GM11168 (cell line): ENCODE results near the gene CFAP74.

Source experiments
- in situ Hi-C: fragments of 300-500 bp; cut with MboI; formaldehyde crosslinking; loops from one replicate; pipeline ENCODE4 v1.12.0; 2022; ENCODE audit warnings: low sequenced_read_pairs; ENCODE audit not compliant: unreplicated experiment

The CFAP74 gene

DNA sequence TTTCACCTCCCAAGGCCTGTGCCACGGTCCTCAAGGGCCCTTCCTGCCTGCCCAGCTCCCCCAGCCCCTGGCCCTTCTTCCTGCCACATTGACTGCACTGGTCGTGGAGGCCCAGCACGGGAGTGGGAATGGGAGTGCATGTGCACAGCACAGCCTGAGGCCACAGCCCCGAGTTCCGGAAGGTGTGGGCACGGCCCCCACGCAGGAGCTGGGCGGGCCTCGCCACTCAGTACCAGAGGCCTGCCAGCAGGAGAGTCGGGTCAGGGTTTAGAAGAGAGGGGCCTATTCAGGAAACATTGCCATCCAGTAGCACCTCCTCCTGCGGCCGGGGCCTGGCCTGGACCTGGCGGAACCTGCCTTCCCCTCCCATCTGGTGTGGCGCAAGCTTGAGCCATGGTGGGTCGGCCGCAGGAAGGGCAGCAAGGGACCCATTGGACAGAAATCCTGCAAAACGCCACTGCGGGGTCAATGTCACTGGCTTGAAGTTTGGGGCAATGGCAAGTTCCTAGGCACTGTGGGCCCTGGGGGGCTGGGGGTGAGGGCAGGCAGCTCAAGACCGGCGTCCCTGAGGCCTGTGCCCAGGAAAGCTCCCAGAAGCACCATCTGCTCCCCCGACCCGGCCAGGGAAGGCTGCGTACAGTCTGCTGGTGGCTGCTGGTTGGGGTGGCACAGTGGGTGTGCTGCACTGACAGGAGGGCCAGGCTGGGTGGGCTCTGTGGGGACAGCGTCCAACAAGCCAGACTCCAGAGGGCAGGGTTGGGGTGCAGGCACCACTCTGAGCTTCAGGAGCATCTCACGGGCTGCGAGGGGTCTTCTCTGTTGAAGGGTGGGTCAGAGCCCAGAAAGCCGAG, 82.8 kb downstream of the CFAP74 start:
- in situ Hi-C loops, result no loop called here

DNA sequence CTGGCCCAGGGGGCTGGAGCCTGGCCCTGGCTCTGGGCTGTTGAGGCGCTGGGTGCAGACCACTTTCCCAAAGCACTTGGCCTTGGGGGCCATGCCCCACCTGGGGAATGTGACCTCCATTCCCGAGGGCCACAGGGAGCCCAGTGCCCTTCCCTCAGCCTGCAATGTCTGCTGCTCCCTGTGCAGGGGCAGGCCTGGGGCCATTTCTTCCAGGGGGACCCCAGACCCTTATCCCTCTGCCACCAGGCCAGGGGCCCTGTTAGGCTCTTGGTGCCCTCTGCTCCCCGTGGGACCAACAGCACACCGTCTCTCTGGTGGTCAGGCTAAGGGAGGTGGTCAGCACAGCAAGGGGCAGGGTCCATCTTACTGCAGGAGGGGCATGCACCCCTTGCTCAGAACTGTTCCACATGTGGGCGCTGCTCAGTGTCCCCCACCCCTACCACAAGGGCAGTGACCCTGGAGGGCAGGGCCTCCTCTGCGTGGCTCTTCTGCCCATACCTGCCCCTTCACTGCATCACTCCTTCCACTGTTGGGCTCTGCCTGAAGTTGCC, 83.5 kb downstream of the CFAP74 start:
- in situ Hi-C loops, result no loop called here

DNA sequence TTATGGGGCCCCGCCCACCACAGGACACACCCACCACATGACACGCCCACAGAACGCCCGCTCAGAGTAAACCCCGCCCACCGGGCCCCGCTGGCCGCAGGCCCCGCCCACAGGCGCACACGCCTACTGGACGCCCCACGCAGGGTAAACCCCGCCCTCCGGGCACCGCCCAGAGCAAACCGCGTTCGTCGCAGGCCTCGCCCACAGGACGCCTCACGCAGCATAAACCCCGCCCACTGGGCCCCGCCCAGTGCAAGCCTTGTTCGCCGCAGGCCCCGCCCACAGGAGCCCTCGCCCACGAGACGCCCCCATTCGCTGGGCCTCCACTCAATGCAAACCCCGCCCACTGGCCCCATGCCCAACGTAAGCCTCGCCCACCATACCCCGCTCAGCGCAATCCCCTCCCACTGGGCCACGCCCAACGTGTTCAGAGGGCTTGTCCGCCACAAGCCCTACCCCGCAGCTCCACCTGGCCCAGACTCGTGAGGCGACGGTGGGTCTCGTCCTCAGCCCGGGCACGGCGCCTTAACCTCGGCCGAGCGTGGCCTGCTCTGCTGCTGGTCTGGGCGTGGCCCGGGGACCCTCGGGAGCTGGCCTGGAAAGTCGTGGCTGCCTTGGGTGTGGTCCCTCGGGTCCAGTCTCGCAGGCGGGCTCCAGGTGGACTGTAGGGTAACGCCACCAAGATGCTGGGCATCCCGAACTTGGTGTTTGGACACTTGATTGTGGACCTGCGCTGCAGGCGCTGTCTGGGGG, 84.1 kb downstream of the CFAP74 start:
- in situ Hi-C loops, result no loop called here

DNA sequence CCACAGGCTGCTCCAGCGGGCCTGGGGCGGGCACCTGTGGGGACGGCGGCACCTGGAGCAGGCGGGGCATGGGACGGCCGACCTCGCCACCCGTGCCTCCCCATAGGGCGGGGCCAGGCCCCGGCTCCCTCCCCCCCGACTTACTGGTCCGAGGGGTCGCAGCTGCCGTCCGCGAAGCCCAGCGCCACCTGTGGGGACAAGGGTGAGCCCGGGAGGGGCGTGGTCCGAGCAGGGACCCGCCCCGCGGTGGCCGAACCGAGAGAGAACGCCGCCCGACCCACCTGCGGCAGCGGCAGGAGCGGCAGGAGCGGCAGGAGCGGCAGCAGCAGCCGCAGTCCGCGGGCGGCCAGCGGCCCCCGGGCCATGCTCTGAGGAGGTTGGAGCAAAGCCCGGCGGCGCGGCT, 84.7 kb downstream of the CFAP74 start, which contains the start of gene TMEM52:
Gene TMEM52, minus strand, starts transcription at position 379 of the 403 bp plus-strand sequence. Its CDS starts 14 bp downstream, at position 365.
- in situ Hi-C loops, result no loop called here

DNA sequence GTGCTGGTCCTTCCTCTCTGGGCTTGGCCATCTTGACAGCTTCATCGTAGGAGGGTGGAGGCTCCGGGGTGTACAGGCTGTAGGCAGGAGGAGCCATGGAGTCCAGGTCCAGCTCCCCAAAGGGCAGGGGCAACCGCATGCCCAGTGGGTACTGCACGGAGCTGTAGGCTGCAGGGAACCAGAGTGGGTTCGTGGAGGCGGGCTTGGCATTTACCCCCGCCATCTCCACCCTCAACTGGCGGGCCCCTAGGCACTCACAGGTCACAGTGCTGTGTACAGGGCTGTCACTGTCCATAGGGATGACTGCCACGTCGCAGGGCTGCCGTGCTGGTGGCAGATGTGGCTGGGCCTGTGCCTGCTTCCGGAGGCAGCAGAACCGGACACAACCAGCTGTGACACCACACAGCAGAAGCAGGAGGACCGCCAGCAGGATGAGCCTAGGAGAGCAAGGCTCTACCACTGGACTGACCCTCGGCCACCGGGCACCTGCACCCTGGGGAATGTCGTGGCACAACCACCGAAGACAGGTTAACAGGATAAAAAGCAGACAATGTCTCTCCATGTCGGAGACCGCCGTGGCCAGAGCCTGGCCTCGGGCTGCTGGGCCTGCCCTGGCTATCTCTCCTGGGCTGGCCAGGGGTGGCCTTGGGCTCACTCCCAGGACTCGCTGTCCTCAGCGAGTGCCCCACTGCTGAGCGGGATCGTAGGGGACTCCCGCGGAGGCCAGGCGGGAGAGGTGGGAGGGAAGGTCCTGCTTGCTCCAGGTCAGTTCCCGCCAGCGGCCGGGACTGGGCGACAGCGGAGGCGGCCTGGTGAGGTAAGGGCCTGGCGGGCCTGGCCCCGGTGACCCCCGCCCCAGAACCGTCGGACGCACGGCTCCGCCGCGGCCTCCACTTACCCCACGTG, 85.3 kb downstream of the CFAP74 start:
- in situ Hi-C loops, result no loop called here

DNA sequence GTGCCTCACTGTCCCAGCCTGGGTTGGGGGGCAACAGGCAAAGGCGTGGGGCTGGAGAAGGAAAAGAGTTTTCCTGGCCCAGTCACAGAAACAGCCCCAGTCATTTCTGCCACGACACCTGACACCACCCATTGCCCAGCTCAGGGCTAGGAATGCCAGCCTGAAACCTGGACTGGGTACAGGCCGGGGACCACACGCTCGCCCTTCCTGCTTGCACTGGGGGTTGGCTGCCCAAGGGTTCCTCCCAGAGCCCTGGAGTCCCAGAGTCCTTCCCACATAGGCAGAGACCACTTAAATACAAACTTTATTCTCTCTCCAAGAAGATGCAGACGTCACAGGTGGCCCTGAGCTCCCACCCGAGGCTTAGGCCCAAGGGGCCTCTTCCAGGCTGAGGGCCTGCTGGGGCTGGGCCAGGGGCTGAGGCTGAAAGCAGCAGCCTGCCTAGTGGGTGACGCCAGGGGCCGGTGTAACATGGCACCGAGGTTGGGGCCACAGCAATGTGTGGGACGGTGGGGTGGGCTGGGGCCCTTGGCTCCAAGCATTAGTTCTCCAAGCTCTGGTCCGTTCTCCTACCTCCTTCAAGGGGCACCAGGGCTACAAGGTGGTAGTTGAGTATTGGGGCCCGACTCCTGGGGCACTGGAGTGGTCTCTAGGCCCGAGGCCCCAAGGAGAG, 86.1 kb downstream of the CFAP74 start:
- in situ Hi-C loops, result no loop called here

DNA sequence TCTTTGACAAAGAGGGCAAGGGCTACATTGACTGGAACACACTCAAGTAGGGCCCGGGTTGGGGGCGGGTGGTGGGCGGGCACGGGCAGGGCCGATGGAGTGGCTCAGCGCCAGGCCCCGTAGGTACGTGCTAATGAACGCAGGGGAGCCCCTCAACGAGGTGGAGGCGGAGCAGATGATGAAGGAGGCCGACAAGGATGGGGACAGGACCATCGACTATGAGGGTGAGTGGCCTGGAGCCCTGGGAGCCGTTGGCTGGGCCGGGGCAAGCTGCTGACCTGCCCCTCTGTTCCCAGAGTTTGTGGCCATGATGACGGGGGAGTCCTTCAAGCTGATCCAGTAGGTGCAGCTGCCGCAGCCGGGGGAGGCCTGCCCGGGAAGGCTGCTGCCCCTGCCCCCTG, 86.7 kb downstream of the CFAP74 start:
- in situ Hi-C loops, result no loop called here

DNA sequence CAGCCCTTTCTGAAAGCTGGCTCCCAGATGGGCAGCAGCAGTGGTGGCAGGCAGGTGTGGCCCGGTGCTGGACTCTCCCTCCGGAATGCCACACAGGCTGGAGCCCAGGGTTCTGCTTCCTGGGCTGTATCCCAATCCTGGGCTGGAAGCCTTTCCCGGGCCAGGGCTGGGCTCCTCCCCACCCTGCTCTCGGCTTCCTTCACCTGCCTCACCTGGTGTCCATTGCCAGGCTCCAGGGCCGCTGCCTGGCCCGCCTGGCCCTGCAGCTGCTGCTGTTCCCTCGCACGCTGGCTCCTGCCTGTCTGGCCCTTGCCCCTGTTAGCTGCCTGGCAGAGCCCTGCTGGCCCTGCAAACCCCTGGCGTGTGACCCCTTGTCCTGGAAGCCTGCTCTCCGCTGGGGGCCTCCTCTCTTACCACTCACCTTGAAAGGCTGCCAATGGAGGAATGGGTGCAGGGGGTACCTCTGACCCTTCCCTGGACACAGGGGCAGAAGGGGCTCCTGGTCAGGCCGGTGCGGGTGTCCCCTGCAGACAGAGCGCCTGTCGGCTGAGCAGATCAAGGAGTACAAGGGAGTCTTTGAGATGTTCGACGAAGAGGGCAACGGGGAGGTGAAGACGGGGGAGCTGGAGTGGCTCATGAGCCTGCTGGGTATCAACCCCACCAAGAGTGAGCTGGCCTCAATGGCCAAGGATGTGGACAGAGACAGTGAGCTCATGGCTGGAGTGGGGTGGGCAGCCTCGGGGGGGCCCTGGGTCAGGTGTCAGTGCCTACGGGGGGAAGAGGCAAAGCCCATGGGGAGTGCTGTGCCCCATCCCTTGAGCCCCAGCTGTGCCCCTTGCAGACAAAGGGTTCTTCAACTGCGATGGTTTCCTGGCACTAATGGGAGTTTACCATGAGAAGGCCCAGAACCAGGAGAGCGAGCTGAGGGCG, 87.4 kb downstream of the CFAP74 start:
- in situ Hi-C loops, result no loop called here

DNA sequence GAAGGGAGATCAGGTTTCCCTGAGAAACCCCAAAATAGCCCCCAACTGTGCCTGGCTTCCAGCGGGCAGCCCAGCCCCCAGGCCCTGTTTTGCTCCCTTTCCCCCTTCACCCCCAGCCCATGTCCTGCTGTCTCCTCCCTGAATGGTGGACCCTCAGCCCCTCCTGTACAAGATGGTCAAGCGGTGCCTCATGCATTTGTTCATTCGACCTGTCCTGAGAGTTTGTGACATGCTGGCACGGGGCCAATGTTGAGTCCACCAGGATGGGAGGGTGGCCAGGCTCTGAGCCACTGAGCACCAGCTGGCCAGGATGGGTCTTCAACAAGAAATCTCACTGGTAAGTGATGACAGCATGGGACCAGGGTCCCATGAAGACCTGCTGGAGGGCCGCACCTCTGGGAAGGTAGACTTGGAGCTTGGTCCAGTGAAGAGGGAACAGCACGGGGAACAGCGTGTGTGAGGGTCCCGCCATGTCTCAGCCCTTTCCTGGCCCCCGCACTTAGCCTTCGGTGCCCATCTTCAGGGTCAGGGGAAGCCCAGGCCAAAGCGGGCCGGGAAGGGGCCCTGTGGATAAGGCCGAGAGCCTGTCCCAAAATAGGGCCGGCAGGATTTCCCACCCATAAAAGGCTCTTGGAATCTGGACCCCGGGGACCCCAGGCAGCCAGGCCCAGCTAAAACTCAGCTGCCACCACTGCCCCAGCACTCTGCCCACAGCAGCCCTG, 88.5 kb downstream of the CFAP74 start, which contains the start of gene CALML6:
Gene CALML6, plus strand, starts transcription at position 290 of the 722 bp plus-strand sequence. Its CDS starts 21 bp downstream, at position 311.
- in situ Hi-C loops, result no loop called here

DNA sequence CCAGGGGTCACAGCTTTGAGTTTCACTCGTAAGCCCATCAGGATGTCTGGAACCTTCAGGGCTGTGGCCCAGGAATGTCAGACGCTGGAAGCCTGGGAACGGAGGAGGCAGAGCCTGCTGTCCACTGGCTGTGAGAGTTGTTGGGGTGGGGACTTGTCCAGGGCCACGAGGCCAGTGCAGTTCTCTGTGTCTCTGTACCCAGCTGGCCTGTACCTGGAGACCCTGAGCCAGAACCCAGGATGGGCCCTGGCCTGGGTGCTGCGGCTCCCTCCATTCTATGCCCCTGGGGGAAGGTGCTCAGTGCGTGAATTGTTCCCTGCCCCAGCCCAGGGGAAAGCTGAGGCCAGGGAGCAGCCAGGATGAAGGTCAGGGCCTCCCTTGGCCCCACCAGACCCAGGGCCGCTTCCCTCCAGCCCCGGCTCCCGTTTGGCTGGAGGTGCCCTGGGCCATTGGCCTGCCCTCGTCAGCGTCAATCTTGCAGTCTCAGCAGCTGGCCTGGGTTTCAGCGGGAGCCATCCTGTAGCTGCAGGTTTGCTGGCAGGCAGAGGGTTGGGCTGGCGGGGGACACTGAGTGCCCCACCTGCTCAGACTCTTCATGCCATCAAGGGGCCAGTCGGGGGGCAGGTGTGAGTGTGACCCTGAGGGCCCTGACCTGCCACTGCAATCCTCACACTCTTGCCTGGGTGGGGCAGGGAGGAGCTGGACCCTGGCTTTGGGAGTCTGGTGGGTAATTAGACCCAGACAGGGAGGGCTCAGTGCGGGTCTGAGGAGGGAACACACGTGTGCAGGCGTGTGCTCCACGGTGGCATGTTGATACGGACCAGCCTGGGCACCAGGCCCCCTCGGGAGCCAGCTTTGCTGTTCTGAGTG, 89.2 kb downstream of the CFAP74 start:
- in situ Hi-C loops, result no loop called here

DNA sequence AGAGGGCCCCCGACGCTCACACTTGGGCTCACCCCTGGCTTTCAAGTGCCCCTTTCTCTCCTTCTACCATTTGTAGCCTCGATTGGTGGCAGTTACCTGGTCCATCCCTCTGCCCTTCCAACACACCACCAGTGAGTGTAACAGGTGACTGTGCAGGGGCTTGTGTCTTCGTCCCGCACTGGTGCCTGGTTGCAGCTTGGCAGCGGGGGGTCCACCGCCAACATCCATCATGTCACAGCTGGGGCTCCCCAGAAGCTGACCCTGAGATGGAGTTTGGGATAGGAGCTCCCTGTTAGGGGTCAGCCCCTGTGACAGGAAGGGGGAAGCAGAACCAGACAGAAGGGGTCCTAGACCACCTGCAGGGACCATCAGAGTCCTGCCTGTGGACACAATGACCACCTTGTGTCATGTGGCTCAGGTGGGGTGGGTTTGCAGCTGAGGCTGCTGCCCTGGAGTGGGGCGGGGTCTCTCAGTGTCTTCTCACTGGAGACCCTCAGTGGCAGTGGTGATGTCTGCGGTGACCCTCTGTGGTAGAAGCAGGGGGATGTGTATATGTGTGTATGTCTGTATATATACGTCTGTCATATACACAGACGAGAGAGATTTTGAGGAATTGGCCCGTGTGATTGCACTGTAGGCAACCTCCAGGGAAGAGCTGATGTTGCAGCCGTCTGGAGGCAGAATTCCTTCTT, 92.1 kb downstream of the CFAP74 start:
- in situ Hi-C loops, result no loop called here

DNA sequence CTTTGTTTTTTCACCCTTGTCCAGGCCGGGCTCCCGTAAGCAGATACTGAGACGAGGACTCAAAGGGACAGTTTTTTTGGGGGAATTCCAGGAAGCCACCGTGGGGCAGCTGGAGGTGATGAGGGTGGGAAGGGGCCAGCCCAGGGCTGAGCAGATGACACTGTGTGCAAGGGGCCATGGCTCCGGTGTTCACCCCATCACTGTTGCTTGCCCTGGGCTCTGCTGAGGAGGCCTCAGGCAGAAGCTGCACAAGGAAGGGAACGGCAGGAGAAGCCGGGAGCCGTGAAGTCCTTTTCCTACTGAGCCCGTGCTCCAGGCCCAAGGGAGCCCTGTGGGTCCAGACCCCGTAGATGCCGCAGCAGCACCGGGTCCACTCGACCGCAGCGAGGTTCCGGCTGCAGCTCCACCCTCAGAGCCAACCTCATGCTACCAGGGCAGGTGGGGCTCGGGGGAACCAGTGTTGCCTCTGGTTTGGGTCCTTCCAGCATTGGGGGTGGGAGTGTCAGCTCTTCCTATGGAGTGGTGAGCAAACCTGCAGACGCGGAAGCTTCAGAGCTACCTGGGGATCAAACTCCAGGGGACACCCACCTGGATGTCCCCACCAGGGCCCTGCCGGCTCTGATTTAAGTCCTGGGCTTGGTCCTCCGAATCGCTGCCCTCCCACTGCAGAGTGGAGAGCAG, 92.8 kb downstream of the CFAP74 start:
- in situ Hi-C loops, result no loop called here

DNA sequence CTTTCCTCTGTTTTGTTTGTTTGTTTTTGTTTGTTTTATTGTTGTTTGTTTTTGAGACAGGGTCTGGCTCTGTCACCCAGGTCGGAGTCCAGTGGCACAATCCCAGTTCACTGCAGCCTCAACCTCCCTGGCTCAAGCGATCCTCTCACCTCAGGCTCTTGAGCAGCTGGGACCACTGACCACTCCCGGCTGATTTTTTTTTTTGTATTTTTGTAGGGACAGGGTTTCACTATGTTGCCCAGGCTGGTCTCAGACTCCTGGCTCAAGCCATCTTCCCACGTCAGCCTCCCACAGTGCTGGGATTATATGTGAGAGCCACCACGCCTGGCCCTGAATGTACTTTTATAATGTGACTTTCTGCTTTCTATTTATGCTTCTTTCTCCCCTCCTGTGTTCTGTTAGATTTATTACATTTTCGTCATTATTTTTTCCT, 93.5 kb downstream of the CFAP74 start:
- in situ Hi-C loops, result no loop called here

DNA sequence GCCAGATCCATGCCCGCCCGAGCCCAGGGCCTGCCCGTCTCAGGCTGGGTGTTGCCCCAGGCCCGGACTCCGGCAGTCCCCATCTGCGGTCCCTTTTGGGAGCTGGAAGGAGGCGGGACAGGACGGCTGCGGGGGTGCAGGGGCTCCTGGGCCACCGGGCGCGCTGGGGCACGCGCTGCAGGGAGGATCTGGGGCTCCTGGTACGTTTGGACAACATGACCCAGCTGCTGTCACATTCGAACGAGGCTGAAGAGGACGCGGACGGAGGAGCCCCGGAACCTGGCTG, 95.1 kb downstream of the CFAP74 start:
- in situ Hi-C loops, result no loop called here

DNA sequence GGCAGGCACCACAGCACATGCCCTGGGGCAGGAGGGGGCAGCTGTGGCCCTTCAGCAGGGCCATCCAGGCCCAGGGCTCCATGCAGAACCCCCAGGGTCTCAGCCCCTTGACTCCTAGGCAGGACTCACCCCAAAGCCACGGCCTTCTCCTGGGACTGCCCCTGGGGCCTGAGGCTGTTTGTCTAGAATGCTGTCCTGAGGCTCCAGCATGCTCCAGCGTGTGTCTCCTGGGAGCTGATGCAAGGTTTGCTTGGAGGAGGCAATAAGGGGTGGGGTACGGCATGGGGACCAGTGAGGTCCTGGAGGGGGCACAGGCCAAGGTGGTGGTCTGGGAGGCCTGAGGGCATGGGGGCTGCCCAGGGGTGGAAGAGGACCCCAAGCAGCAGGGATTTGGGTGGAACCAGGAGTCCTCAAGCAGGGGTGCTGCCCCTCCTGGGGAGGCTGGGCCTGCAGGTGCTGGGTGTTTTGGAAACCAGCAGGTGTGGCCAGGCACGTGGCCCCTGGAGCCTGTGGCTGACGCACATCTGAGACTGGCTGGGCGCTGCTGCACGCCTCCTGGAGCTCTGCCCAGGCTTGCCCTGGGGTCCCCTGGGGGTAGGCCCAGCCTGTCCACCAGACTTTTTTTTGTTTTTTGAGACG, 96.4 kb downstream of the CFAP74 start:
- in situ Hi-C loops, result no loop called here
